GM23248 (cell line): ENCODE results near the gene LMX1B. TPM values are rescaled to one million over a fixed set of nuclear protein-coding genes. Genes with fewer than 3 reads are reported as not detected.

ENCODE experiments used
- DNase-seq: peaks from one replicate; pipeline ENCODE4 v3.0.0-alpha.2; 2015
- H2AFZ ChIP-seq: fragments of 200-600 bp; sonication (generic); 2 replicates; pipeline ENCODE4 v1.6.1; 2016; ENCODE audit warnings: antibody characterized with exemption
- H3F3A ChIP-seq: fragments of 200-600 bp; sonication (generic); 2 replicates; pipeline ENCODE4 v1.6.1; 2016; ENCODE audit warnings: mild to moderate bottlenecking, antibody characterized with exemption, mixed run types; ENCODE audit not compliant: insufficient read depth
- H3K27ac ChIP-seq: fragments of 200-600 bp; sonication (generic); 2 replicates; pipeline ENCODE4 v1.5.1; 2016; ENCODE audit warnings: mild to moderate bottlenecking
- H3K27me3 ChIP-seq: fragments of 200-600 bp; sonication (generic); replicated peaks from 2 replicates; pipeline ENCODE4 v1.6.1; 2016; ENCODE audit warnings: mild to moderate bottlenecking; ENCODE audit not compliant: insufficient read depth
- H3K36me3 ChIP-seq: fragments of 200-600 bp; sonication (generic); 2 replicates; pipeline ENCODE4 v1.6.1; 2016; ENCODE audit warnings: low read depth, mild to moderate bottlenecking
- H3K4me1 ChIP-seq: fragments of 200-600 bp; sonication (generic); 2 replicates; pipeline ENCODE4 v1.6.1; 2016; ENCODE audit warnings: mild to moderate bottlenecking; ENCODE audit not compliant: insufficient read depth
- H3K4me2 ChIP-seq: fragments of 200-600 bp; sonication (generic); one replicate; pipeline ENCODE4 v1.6.1; 2016; ENCODE audit warnings: mild to moderate bottlenecking; ENCODE audit not compliant: unreplicated experiment
- H3K4me3 ChIP-seq: fragments of 200-600 bp; sonication (generic); 2 replicates; pipeline ENCODE4 v1.5.1; 2016; ENCODE audit warnings: mild to moderate bottlenecking
- H3K79me2 ChIP-seq: fragments of 200-600 bp; sonication (generic); 2 replicates; pipeline ENCODE4 v1.6.1; 2016; ENCODE audit warnings: mild to moderate bottlenecking; ENCODE audit not compliant: insufficient read depth
- H3K9ac ChIP-seq: fragments of 200-600 bp; sonication (generic); 2 replicates; pipeline ENCODE4 v1.6.1; 2016; ENCODE audit warnings: mild to moderate bottlenecking
- H3K9me2 ChIP-seq: fragments of 200-600 bp; sonication (generic); 2 replicates; pipeline ENCODE4 v1.6.1; 2016; ENCODE audit warnings: mixed run types, mild to moderate bottlenecking, moderate library complexity; ENCODE audit not compliant: insufficient read depth
- H3K9me3 ChIP-seq: fragments of 200-600 bp; sonication (generic); one replicate; pipeline ENCODE4 v1.6.1; 2017; ENCODE audit warnings: low read depth
- H4K20me1 ChIP-seq: fragments of 200-600 bp; sonication (generic); 2 replicates; pipeline ENCODE4 v1.6.0; 2016; ENCODE audit not compliant: insufficient read depth
- EZH2 ChIP-seq: fragments of 200-600 bp; sonication (generic); IDR thresholded peaks from 2 replicates; pipeline ENCODE4 v1.6.1; 2018; ENCODE audit warnings: antibody characterized with exemption, mild to moderate bottlenecking; ENCODE audit not compliant: insufficient read depth, poor library complexity, severe bottlenecking
- EZH2phosphoT487 ChIP-seq: fragments of 200-600 bp; sonication (generic); IDR thresholded peaks from 2 replicates; pipeline ENCODE4 v1.6.1; 2018; ENCODE audit warnings: antibody characterized with exemption, moderate library complexity, mild to moderate bottlenecking, low read depth; ENCODE audit not compliant: insufficient read depth
- WGBS, 2 experiments: methylation state at CpG; one replicate each; pipeline ENCODE4 v1.1.6; 2015 to 2017; ENCODE audit warnings: low lambda C conversion rate in 2 of 2, low coverage in 1 of 2; ENCODE audit errors: missing lambda C conversion rate in 2 of 2; 5-methylcytosine and 5-hydroxymethylcytosine counted together
- in situ Hi-C: fragments of 300-500 bp; cut with MboI; formaldehyde crosslinking; loops from 2 replicates; pipeline ENCODE4 v1.15.0; 2020
- polyA plus RNA-seq: library from polyadenylated mRNA; unstranded; fragments of >200 nt; fragmentation: Nextera tagmentation; extraction: Ambion mirVana; gene quantifications from 2 replicates; pipeline ENCODE4 v1.2.1, GENCODE V29; 2016
- total RNA-seq: library from RNA; depleted of rRNA; stranded (reverse); fragments of >200 nt; shearing (Covaris generic); gene quantifications from 2 replicates; pipeline ENCODE4 v1.2.3, GENCODE V29; 2014

Gene LMX1B
- total and polyA plus RNA-seq, 2 experiments from 2014 or later = not detected

DNA sequence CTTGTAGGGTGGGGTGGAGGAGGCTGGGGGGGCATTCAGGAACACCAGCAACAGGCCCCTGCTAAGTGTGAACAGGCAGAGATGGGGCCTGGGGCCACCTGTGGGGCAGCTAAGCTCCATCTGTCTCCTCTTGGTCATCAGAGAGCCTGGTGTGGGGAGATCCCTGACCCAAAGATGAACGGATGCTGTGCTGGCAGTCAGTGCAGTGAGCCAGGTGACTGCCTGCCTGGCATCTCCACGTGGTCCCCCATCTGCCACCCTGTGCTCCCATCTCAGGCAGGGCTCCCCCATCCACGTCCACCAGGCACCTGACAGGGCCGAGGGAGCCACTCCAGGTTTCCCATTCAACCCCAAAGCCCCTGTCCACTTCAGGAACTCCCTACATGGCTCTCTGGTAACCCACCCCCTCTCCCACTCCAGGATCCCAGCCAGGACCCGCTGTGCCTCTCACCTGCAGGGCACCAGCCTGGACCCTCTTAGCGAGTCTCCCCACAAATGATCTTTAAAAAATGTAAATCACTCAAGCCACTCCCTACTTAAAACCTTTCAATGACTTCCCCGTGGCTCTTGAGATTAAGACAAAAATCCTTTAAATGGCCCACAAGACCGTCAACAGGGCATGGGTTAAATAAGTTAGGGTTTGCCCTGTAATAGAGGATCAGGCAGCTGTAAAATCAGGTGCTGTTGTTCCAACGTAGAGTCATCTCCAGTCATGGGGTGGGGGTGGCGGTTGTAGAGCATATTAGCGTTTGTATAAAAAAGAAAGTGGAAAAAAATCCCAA, 60.8 kb downstream of the LMX1B start:
- H3K27me3 ChIP-seq = no peaks in the 10 kb centered on the region
- no peak for DNase-seq
- no peaks in the 10 kb centered on the region for H3F3A ChIP-seq
- no peak overlapping the region for H3K9ac ChIP-seq
- no peaks in the 10 kb centered on the region for H4K20me1 ChIP-seq
- H3K27ac ChIP-seq = no peak overlapping the region
- no peak overlapping the region for H2AFZ ChIP-seq
- no peaks in the 10 kb centered on the region for H3K79me2 ChIP-seq
- H3K4me1 ChIP-seq = no peaks in the 10 kb centered on the region
- H3K9me2 ChIP-seq = no peaks in the 10 kb centered on the region
- H3K4me2 ChIP-seq = no peak overlapping the region
- no peak overlapping the region for H3K4me3 ChIP-seq
- 54 to 57% methylated on average over 11 of the region's 11 CpGs for WGBS, 2 experiments
- TF ChIP-seq EZH2 = no peak
- TF ChIP-seq EZH2phosphoT487 = no peak
- no peaks in the 10 kb centered on the region for H3K9me3 ChIP-seq
- H3K36me3 ChIP-seq = no peaks in the 10 kb centered on the region
- in situ Hi-C loops = no loop called here

DNA sequence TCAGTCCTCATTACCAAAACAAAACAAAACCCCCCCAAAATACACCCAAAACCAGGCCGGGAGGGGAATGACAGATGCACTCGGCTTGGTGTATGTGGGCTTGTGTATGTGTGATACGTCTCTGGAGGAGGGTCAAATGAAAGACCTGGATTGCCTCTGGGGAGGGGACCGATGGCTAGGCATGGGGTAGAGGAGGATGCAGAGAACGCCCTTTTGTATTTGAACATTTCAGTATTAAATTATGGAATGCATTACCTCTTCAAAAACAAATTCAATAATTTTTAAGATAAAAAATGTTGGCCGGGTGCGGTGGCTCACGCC, 61.4 kb downstream of the LMX1B start:
- no peak overlapping the region for H3K4me2 ChIP-seq
- no peak overlapping the region for H2AFZ ChIP-seq
- H3K27me3 ChIP-seq = no peaks in the 10 kb centered on the region
- in situ Hi-C loops = no loop called here
- no peak for DNase-seq
- H3K9ac ChIP-seq = no peak overlapping the region
- no peaks in the 10 kb centered on the region for H3K9me3 ChIP-seq
- no peaks in the 10 kb centered on the region for H3K79me2 ChIP-seq
- no peaks in the 10 kb centered on the region for H3K36me3 ChIP-seq
- no peaks in the 10 kb centered on the region for H3K4me1 ChIP-seq
- H3K4me3 ChIP-seq = no peak overlapping the region
- H3K9me2 ChIP-seq = no peaks in the 10 kb centered on the region
- TF ChIP-seq EZH2 (no peak), EZH2phosphoT487 (no peak)
- H3F3A ChIP-seq = no peaks in the 10 kb centered on the region
- no peak overlapping the region for H3K27ac ChIP-seq
- 82 to 84% methylated on average over 8 of the region's 8 CpGs for WGBS, 2 experiments
- no peaks in the 10 kb centered on the region for H4K20me1 ChIP-seq

DNA sequence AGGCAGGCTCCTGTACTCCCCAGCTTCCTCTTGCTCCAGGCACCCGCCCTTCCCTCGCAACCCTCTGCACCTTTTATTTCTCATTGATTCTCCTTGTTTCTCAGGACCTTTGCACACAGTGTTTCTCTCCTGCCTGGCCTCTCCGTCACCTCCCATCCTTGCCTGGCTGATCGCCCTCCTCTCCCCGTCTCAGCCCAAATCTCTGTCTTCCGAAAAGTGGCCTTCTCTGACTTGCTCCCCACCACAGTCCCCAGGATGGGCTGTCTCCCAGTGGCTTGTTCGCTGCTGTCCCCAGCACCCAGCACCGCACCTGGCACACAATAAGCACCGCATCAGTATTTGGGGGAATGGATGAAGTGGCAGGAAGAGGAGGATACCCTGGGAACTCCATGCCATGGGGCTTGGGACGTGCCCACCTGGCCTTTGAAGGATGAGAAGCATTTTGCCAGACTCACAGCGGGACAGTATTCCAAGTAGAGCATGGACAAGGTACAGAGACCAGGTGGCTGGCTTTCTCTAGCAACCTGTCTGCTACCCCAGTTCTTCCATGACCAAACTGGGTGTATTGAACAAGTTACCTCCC, 62.5 kb downstream of the LMX1B start:
- no peaks in the 10 kb centered on the region for H3K9me2 ChIP-seq
- H3K9ac ChIP-seq = no peak overlapping the region
- H3K79me2 ChIP-seq = no peaks in the 10 kb centered on the region
- no peak overlapping the region for H3K4me2 ChIP-seq
- 82 to 87% methylated on average over 11 of the region's 11 CpGs for WGBS, 2 experiments
- no peak for TF ChIP-seq EZH2
- no peak for TF ChIP-seq EZH2phosphoT487
- H3K4me3 ChIP-seq = no peak overlapping the region
- H3K27ac ChIP-seq = no peak overlapping the region
- no peaks in the 10 kb centered on the region for H4K20me1 ChIP-seq
- no peaks in the 10 kb centered on the region for H3K36me3 ChIP-seq
- H3F3A ChIP-seq = no peaks in the 10 kb centered on the region
- no peak overlapping the region for H2AFZ ChIP-seq
- no peaks in the 10 kb centered on the region for H3K4me1 ChIP-seq
- in situ Hi-C loops = no loop called here
- H3K27me3 ChIP-seq = no peaks in the 10 kb centered on the region
- no peak for DNase-seq
- no peaks in the 10 kb centered on the region for H3K9me3 ChIP-seq

DNA sequence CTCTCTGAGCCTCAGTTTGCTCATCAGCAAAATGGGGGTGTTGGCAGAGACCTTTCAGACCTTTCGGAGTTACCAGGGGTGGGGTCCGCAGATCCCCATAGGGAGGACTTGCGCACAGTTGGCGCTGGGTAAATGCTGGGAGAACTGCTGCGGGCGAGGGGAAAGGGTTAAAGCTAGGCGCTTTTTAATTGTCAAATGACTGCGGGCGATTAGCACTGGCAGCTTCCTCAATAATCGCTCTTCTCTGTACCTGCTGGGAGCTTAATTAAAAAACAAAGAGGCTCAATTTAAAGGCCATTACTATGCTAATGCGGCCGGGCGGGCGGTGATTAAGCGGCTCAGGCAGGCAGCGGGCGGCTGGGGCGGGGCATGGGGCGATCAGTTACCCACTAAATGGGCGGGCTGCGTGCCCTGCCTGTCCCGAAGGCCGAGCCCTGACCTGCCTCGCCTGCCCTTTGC, 63.0 kb downstream of the LMX1B start:
- TF ChIP-seq EZH2 = no peak
- TF ChIP-seq EZH2phosphoT487 = no peak
- H3K9ac ChIP-seq = no peak overlapping the region
- no peaks in the 10 kb centered on the region for H3K36me3 ChIP-seq
- H3K4me1 ChIP-seq = no peaks in the 10 kb centered on the region
- 76 to 85% methylated on average over 20 to 24 of the region's 24 CpGs for WGBS, 2 experiments
- no peak for DNase-seq
- H3K4me3 ChIP-seq = no peak overlapping the region
- H2AFZ ChIP-seq = no peak overlapping the region
- no peaks in the 10 kb centered on the region for H3K27me3 ChIP-seq
- H3K27ac ChIP-seq = no peak overlapping the region
- H3K79me2 ChIP-seq = no peaks in the 10 kb centered on the region
- no peaks in the 10 kb centered on the region for H3K9me3 ChIP-seq
- no peaks in the 10 kb centered on the region for H4K20me1 ChIP-seq
- in situ Hi-C loops = no loop called here
- H3K4me2 ChIP-seq = no peak overlapping the region
- no peaks in the 10 kb centered on the region for H3F3A ChIP-seq
- no peaks in the 10 kb centered on the region for H3K9me2 ChIP-seq
